NCI-H446 (cell line): ENCODE measurements around the gene OS9.

ENCODE experiments used
- DNase-seq, 2 experiments: peaks; one replicate each; lab custom pipeline; 2025; lab: John Stamatoyannopoulos, UW

Gene OS9

DNA sequence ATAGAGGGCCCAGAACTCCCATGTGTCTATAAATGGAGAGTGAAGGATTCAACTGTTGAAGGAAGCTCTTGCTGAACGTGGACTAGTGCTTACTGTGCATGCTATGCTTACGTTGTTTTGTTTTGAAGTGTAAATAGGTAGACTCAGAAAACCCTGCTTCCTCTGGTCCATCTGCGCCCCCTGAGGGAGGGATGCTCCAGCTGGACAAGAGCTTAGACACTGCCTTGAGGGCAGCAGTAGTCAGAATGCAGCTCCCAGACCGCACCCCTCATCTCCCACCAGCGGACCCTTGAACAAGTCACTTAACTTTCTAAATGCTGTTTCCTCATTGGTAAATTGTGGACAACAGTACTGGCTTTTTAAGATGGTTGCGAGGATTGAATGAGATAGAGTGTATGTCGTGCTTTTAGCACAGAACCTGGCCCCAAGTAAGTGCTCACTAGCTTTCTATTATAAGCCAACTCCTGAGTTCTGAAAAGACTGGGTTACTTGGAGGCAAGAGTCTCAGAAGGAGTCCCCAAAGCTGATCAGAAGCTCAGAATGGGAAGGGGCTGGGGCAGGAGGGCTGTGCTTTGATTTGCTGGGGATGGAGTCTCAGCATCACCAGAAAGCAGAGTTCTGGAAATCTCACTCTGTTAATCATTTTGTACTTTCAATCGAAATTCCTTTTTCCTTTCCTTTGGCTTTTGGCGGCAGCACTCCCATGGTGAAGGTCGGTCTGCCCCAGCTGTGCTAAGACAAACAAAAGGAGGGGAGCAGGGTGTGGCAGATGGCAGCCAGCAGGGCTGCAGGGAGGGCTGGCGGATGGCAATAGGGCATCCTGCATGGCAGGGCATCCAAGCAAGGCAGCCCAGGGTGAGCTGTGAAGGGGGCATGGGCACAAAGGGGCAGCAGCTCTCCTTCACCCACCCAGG lies 29.0 kb downstream of the OS9 start:
- DNase-seq: no peak

DNA sequence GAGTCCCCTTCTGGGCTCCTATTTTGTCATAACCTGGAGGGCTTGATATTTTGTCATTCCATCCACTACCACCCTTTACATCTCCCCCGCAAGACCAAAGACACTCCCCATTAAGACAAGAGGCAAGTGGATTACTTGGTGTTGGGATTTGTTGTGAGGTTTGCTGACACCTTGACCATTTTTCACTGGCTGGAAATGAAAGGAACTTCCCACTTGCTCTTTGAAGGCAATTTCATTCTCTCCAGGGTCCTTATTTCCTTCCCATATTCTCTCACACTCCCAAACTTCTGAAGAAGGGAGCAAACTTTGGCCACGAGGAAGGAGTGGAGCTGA lies 29.7 kb downstream of the OS9 start:
- DNase-seq: no peak

DNA sequence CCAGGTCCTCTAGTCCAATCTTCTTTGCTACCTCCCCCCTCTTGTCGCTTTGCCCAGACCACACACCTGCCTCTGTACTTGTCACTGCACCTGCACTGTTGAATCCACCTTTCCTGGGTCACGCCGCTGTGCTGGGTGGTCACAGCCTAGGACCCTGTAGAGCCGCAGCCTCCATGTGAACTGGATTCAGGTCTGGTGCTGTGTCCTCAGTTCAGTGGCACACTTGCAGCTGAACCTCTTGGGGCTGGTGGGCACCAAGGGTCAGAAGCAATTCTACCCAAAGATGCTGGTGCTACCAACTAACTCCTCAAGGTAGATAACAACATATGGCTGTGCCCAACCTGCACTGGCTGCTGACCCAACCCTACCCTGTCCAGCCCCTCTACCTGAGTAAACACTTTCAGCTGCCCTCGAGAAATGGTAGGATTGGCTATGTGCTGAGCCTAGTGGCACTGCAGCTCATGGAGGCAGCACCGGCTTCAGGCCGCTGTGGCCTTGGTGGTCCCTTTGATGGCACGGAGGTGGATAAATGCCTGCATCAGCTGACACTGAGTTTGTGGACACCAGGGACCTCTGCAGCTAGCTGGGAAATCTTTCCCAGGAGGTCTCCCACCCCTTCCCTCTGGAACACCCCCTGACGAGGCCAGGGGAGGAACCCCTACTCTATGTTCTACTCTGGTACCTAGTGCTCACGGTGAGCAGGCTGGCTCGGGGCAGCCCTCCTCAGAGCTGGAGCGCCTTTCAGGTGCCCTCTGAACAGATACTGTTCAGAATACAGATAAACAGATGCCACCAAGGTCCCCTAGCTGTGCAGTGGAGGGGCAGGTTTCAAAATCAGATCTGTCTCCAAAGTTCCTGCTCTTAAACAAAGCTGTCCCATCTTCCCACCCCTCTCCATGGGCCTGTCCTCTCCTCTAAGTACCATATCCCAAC lies 30.3 kb downstream of the OS9 start:
- DNase-seq: no peak

DNA sequence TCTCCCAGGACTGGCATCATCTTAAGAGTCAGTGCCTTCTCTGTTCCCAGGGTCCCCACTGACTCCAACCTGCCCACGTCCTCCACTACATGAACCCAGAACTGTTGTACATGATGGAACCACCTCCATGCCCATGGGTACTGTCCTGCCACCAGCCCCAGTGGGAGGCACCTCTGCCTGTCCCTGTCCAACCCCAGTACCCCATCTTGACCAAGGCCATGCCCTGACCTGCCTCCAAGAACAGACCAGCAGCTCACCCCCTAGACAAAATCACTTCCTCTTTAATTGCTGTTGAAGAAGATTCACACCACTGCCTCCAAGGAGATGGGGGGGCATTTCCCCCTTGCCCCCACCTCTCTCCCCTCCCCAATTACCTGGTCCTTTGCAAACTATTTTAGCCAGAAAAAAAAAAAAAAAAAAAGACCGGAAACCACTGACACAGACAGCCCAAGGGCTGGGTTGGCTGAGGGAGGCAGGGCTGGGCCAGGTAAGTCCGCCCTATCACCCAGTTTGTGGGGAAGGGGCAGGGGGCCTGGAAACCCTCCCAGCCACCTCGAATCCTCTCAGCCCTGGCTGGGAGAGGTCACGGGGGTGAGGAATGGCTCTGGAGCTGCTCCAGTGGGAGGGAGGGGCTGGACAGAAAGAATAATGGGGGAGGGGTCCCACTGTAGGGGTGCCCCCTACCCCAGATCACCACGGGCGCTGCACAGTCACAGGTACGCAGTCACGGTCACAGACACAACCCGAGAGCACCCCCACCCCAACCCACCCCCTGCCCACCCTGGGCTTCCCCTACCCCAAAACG lies 31.2 kb downstream of the OS9 start:
- no peak for DNase-seq

DNA sequence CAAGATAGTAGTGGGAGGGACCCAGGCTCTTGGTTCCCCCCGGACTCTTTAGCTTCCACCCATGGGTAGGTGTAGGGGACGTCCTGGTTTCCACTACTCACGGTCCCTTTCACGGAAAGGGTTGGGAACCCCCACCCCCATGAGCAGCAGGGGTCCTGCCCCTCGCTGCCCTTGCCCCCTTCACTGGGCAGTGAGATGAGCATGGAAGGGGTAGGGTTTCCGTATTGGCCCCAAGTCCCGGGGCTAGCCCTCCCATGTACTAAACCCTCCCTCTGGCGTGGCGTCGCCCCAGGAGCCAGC lies 31.9 kb downstream of the OS9 start:
- no peak for DNase-seq

DNA sequence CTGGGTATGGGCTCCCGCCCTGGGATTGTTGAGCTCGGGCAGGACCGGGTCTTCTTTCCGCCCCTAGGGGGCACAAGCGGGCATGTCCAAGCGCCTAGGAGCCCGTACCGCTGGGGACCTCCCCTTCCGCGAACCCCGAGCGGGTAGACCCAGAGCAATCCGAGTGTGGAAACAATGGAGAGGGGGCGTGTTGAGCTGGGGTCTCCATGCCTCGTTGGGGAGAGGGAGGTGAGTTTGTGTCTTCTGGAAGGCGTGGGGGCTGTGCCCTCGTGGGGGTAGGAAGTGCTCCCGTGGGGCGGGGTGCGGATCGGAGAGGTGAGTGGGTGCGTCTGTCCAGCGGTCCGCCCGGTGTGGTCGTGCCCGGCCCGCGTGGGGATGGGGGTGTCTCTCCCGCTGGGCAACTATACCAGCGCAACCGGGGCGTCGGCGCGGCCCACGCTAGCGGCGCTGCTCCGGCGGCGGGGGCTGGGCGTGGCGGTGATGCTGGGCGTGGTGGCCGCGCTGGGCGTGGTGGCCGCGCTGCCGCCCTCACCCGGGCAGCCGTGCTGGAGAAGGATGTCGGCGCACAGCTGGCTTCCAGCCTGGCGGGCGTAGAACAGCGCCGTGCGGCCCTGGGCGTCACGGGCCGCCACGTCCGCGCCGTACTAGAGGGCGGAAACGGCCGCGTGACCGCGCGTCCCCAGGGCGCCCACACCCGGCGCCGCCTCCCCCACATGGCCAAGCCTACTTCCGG lies 32.4 kb downstream of the OS9 start:
- DNase-seq: peak; percentile 90 to 91

DNA sequence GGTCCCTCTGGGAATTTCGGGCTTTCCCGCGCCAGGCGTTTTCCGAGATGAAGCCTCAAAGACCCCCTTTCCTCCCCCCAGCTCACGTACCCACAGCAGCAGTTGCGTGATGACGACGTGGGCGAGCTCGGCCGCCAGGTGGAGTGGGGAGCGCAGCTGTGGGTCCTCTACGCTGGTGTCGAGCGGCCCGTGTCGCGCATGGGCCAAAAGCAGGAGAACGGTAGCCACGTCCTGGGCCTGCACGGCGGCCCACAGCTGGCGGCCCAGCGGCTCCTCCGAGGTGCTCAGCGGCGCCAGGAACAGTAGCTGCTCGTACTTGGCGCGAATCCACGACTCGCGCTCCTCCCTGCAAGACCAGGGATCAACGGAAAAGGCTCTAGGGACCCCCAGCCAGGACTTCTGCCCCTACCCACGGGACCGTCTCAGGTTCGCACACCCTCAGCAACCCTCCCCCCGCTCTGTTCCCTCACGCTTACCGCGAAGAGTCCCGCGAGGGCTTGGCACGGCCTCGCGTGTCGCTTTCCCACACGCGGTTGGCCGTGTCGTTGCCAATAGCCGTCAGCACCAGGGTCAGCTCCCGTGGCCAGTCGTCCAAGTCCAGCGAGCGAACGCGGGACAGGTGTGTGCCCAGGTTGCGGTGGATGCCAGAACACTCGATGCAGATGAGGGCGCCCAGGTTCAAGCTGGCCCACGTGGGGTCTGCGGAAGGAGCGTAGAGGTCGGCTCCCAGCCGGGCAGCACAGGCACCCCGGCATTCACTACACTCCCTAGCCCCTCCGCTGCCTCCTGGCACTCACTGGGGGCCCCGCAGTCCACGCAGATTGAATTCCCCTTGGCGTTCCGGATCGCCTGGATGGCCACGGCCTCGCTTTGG lies 33.2 kb downstream of the OS9 start:
- no peak for DNase-seq

DNA sequence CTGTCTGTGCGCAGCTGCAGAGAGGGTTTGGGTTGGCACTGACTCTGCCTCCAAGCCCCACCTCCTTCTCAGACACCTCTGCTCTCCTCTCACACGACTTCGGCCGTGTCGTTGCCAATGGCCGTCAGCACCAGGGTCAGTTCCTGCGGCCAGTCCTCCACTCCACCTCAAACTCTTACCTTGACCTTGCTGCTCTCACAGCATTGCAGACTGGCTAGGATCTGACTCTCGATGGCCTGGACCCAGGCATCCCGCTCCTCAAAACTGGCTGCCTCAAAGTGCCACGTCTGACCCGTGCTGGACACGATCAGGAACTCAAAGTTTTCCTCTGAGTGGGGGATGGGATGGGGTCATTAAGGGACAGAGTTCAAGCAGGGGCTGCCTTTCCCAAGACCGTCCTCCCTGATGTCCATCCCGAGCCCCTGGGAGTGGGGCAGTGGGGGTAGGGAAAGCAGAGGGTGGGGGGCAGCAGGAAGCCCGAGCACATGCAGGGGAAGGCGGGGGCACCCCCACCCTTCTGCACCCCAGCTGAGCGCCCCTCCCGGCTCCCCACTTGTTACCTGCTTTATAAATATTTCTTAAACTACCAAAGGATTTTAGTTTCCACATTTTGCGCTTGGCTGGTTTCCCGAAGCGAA lies 33.9 kb downstream of the OS9 start:
- no peak for DNase-seq

DNA sequence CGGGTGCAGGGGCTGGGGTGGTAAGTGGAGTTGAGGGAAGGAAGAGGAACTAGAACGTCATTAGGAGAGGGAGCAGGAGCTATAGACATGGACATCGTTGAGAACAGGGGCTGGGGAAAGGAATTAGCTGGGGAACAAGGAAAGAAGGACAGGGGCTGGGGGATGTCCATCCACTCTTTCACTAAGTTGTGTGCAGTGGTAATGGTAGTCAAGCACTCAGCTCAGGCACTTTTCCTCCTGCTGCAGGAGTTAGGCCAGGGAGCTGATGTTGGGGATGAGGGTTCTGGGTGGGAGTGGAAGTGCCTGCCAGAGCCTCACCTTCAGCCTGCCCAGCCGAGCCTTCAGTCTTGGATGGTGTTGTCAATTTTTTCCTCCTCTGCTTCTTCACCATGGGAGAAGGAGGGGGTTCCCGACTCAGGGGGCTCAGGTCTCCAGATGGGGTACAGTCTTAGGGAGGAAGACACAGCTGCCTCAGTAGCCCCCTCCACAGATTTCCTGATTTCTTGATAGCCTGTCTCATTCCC lies 35.5 kb downstream of the OS9 start:
- no peak for DNase-seq

DNA sequence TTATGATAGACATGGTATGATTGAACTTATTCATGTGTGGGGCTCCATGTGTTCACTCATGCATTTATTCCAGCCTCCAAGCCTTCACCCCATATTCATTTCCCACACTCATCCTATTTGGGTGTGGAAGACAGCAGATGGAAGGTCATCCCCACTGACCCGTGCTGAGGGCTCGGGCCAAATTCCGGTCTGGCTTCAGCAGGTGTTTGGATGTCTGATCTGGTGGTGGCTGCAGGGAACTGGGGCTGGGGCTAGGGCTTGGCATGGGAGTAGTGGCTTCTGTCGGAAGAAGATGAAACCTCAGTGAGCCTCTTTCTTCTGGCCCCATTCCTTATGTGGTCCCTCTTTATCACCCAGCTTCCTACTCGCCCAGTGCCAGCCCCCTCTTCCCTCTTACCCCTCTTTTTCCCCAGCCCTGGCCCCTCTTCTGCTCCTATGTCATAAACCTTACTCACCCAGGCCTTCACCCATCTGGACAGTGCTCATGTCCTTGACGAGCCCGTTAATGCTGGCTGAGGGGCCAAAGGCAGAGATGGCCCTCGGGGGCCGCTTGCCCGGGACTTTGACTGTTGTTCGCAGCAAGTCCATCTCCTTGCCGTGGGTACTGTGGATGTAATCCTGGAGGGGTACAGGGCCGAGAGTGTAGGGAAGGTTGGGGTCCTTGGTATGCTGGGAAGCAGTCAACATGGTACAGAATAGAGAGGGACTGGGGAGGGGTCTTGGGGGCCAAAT lies 36.6 kb downstream of the OS9 start:
- no peak for DNase-seq

DNA sequence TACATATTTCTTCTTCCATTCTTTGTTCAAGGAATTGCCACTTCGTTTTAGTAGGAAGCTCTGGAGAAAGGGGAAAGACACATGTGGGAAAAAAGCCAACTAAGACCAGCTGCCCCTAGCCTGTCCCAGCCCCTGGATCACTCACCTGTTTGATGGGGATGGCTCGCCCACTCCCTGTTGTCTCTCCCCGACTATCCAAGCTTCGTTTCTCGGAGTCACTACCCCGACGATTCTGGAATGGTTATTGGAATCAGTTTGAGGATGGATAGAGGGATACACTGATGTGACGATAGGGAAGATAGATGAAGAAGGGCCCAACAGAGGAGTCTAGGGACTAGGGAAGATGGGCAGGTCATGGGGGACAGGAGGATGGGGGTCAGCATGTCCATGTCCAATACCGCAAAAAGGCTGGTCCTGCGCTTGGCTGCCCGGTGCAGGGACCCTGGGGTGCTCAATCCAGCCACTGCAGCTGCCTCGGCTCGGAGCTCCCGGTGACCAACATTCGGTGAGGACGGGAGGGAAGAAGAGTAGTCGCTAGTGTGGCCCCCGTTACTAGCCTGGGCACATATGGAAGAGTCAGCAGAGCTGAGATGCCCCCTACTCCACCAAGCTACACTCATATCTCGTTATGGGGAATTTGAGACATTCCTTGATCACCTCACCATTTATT lies 37.6 kb downstream of the OS9 start:
- no peak for DNase-seq

DNA sequence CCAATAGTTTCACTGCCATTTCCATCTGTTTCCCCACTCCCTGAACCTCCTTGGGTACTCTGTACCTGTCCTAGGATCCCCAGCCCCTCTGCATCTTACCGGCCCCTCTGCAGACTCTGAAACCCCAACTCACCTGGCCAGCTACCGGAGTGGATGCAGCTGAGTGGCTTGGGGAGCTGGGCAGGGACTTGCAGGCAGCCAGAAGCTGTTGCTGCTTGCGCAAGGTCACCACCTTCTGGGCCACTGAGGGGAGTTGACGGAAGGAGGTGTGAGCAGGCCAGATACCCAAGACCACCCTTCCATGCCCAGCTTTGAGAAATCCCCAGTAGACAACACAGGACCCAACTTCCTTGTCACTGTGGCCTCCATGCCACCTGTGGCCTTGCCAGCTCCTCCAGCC lies 38.3 kb downstream of the OS9 start:
- no peak for DNase-seq

DNA sequence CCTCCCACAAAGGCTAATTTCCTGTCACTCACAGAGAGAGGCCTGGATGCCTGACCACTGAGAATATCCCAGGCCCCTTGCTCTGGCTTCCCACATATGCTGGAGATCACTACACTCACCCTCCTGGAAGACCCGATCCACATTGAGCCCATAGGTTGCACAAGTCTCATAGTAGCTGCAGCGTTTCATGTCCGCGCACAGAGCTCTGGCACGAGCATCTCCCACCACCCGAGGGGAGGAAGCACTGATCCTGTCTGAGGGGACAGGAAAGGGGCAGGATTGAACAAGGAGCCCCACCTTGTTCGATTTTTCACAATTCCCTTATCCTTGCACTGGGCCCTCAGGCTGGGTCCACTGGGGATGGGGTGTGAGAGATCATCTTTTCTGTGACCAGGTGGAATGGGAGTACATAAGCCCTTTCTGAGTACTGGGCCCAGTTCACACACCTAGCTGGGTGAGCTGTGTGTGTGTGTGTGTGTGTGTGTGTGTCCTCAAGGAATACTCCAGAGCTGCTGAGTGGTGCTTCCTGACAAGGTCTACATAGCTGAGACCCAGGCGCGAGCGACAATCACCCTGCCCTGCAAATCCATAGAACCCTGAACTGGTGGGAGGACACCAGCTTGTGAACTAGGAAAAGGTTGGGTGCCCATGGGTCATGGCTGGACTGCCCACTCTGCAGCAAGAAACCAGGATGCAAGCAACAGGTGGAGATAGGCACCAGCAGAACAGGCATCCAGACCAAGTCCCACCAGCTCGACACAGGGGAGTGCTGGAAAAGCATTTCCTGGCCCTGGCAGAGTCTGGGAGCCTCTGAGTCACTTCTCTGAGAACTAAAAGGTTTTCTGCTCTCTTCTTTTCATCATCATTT lies 39.0 kb downstream of the OS9 start:
- no peak for DNase-seq

DNA sequence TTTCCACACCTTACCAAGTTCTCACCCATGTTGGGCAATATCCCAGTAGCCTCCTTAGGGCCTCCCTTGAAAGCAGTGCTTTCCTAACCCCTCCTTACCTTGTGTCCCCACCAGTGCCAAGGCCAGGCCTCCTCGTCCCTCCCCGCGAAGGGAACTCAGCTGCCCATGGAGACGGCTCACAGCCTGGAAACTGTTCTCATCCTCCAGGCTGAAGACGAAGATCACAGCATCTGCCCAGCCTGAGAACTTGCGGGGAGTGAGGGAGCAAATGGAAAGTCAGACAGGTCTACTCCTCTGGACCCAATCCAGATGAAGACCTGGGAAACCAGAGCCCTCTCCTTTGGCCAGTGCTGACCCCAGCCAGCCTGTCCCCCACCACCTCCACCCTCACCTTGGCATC lies 40.0 kb downstream of the OS9 start:
- DNase-seq: no peak

DNA sequence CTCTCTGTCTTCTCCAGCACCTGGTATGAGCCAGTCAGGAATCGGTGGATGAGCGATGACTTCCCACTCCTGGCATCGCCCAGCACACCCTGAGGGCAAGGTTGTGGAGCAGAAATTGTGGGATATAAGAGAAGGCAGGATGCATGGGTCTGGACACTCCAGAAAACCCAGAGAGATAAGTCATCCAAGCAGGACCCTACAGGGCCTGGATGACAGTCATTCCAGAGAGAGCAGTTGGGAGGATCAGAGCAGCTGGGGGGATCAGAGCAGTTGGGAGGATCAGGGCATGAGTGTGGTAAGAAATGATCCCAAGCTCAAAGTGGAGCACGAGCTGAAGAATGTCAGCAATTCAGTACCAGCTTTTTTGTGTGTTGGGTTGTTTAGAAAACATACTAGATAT lies 40.7 kb downstream of the OS9 start:
- DNase-seq: no peak

DNA sequence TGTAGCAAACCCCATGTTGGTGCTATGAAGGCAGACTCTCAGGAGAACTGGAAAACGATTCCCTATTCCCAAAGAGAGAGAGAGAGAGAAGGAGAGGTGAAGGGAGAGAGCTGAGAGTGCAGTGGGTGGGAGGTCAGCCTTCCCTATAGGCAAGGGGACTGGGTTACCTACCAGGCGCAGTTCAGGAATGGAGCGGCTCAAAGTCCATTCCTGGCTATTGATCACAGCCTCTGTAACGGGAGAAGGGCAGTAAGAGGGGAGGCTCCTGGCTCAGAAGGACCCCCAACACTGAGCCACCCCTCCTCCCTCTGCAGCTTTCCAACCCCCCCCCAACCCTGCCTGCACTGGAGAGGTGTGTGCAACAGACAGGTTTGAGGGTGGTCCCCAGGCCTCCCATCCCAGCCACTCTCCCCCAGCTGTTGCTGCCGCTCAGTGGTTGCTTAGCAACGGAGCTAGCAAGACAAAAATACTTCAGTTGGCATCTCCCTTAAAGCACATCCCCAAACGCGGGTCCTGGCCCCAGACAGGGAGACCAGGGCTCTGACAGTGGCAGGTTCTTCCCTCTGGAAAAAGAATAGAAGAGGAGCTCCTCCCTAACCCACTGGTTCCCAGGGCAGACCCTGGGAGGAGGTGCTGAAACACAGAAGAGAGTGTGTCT lies 41.4 kb downstream of the OS9 start:
- DNase-seq: no peak
